RWPE1 (cell line): Measurements from ENCODE around the gene CDH13.

Experiments used
- CTCF ChIA-PET: fragments of 350-600 bp; sonication (Branson Sonifier 250); formaldehyde crosslinking; extraction: SDS; loops from one replicate; lab custom pipeline; 2021; lab: Yijun Ruan, JAX
- POLR2A ChIA-PET: fragments of 400-600 bp; formaldehyde crosslinking; extraction: SDS; loops from one replicate; lab custom pipeline; 2020; ENCODE audit warnings: antibody characterized with exemption; ENCODE audit not compliant: low non-redundant PET; lab: Yijun Ruan, JAX
- DNase-seq: peaks from one replicate; pipeline ENCODE4 v3.0.0; 2012; ENCODE audit warnings: low spot score
- H3K27ac ChIP-seq: fragments of 450-650 bp; 2 replicates; pipeline ENCODE4 v1.5.1; 2017
- TF ChIP-seq, protein P1 (sequence below): fragments of 450-650 bp; conservative IDR thresholded peaks from 2 replicates; pipeline ENCODE4 v1.5.1; 2017; ENCODE audit warnings: low read depth, mild to moderate bottlenecking

CDH13 gene

DNA sequence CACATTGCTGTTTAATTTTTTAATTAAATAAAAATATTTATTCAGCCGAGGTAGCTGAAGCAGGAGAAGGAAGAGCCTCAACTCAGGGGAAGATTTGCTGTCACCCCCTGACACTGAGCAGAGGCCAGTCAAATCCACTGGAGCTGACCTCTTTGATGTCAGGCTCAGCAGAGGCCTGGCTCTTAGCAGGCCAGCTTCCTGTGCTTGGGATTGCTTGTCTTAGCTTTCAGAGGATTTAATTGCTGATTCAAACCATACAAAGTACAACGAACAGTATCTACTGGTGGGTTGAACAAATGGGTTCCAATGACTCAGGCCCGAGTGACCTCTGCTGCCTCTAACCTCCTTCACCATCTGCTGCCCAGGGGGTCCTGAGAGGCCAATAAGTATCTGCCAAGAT, 764.0 kb downstream of the CDH13 start:
- no peak for DNase-seq
- CTCF ChIA-PET: no interaction called here
- POLR2A ChIA-PET: no interaction called here
- no peak overlapping the region for H3K27ac ChIP-seq
- TF ChIP-seq, protein P1, sequence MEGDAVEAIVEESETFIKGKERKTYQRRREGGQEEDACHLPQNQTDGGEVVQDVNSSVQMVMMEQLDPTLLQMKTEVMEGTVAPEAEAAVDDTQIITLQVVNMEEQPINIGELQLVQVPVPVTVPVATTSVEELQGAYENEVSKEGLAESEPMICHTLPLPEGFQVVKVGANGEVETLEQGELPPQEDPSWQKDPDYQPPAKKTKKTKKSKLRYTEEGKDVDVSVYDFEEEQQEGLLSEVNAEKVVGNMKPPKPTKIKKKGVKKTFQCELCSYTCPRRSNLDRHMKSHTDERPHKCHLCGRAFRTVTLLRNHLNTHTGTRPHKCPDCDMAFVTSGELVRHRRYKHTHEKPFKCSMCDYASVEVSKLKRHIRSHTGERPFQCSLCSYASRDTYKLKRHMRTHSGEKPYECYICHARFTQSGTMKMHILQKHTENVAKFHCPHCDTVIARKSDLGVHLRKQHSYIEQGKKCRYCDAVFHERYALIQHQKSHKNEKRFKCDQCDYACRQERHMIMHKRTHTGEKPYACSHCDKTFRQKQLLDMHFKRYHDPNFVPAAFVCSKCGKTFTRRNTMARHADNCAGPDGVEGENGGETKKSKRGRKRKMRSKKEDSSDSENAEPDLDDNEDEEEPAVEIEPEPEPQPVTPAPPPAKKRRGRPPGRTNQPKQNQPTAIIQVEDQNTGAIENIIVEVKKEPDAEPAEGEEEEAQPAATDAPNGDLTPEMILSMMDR: no peak

DNA sequence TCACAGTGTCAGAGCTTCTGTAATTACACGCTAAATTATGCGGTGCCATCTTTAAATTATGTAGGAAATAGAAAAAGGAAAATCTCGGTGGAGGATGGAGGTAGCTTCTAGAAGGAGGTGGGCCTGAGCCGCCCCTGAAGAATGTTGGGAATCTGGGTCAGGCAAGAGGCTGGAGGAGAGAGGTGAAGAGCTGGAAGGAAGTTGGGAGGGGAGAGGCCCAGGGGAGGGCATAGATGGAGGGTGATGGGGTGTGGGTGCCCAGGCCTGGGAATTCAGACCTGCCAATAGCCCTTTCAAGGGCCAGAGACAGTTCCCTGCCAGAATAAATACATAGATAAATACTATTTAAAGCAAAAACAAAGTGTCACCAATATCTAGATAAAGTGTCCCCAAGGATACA, 766.0 kb downstream of the CDH13 start:
- CTCF ChIA-PET: interaction anchor here (0.6 kb wide), 1 partner anchor 896 kb away, joined by 5 read pairs; no protein-coding TSS in a partner anchor

DNA sequence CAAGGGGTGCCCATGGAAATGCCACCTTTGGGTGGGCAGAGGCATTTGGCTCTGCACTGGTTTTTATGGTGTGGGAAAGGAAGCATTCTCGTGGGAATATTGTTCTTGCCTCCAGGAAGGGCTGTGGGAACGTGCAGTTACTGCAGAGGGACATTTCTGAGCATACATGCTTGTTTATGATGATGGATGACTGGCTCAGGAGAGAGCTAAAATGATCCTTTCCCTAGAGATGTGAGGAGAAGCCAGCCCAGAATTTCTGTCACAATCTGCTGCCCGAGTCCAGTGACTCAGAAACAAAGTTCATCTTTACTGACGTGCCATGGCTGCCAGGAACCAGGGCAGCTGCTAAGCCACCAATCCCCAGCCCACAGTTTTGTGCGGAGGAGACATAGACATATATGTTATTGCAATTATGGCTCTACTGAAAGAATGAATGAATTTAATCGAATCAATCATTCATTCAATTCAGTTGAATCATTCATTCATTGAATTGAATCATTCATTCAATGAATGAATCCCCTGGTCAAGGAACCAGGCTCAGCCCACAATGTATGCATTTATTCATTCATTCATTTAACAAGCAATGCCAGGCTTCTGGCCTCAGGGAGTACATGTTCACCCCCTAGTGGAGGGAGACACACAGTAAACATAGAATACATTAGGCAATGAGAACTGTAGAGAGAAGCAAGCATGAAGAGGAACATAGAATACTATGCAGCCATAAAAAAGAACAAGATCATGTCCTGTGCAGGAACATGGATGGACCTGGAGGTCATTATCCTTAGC, 766.6 kb downstream of the CDH13 start:
- TF ChIP-seq, protein P1: no peak
- POLR2A ChIA-PET: no interaction called here
- DNase-seq: no peak
- H3K27ac ChIP-seq: no peak overlapping the region
- CTCF ChIA-PET: interaction anchor here (0.6 kb wide), 1 partner anchor 897 kb away, joined by 5 read pairs; no protein-coding TSS in a partner anchor

More for the DNA sequence above, 766.0 kb downstream of the CDH13 start:
- POLR2A ChIA-PET: no interaction called here
- no peak overlapping the region for H3K27ac ChIP-seq
- TF ChIP-seq, protein P1: no peak
- DNase-seq: no peak

DNA sequence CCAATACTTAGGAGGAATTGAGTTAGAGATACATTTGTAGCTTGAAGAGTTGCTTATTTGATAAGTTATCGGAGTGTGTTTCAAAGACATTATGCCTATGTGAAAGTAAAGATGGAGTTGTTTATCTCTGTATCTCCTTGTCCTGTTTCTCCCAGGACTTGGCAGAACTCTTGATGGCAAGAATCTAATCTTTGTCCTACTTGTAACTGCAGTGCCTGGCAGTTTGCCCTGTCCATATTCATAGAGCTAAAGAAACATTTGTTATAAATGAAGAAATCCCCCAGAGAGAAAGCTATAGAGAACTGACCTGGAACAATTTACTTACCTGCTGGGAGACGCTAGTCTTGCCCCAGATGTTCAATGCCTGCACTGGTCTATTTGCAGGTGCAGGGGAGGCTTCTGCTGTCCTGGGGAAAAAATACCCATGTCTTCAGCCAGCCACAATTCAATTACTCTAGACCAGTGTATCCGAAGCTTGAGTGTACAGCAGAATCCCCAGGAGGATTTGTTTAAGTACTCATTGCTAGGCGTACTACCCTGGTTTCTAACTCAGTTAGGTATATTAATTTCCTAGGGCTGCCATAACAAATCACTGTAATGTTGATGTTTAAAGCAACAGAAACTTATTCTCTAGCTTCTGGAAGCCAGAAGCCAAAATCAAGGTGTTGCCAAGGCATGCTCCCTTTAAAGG, 771.0 kb downstream of the CDH13 start:
- DNase-seq: no peak
- ChIA-PET POLR2A (no interaction called here), CTCF (no interaction called here)
- no peak overlapping the region for H3K27ac ChIP-seq
- TF ChIP-seq, protein P1: no peak

DNA sequence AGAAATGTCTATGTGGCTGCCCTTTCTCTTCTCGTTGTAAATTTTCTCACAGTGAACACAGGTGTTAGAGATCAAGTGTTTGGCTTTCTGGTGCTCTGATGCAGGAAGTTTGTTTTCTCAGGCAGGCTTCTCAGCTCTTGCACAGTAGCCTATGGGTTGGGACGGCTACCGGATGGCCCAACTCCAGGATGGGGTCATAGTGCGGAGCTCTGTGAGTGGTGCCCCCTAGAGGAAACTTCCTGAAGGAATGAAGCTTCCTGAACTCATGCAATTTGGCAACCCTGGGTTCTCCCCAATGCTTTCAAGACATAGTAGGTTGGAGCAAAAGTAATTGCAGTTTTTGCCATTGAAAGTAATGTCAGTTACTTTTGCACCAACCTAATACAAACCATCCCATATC, 773.5 kb downstream of the CDH13 start:
- TF ChIP-seq, protein P1: no peak
- no peak for DNase-seq
- H3K27ac ChIP-seq: no peak overlapping the region
- ChIA-PET POLR2A (no interaction called here), CTCF (no interaction called here)

DNA sequence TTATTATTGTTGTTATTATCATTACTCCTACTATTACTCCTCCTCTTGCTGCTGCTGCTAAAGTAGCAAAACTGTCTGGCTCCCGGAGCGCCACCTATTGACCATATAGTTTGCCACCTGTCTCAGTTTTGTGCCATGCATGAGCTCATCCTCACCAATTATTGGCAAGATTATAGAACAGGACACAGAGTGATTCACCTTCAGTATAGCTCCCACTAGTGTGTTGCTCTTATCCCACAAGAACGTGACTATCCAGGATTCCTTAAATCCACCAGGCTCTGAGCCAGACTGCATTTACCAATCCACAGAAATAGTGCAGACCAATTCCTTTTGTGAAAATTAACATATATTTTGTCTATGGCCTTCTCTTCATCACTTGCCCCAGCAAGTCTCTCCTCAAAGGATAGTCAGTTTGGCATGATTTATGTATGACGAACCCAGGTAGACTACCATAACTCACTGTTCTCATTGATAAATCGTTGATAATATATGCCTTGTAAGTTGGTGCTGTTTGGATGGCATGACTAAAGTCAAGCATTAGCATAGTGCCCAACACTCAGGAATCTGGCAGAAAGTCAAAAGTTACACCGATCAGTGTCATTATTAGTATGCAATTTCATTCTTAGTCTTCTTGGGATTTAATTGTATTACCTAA, 775.5 kb downstream of the CDH13 start:
- ChIA-PET CTCF (interaction anchor here (1.3 kb wide), 1 partner anchor 175 kb away, joined by 4 read pairs; no protein-coding TSS in a partner anchor), POLR2A (interaction anchor here (0.6 kb wide), 1 partner anchor 308 kb away, joined by 4 read pairs; no protein-coding TSS in a partner anchor)
- H3K27ac ChIP-seq: no peak overlapping the region
- no peak for DNase-seq
- TF ChIP-seq, protein P1: 0 out of 2 replicates have a peak, but pooled peaks have one; percentile 16
